A673 (cell line): ENCODE results near the gene MVP.

Source experiments
- EZH2 ChIP-seq: fragments of 200-600 bp; sonication (generic); IDR thresholded peaks from 2 replicates; pipeline ENCODE4 v1.6.1; 2017; ENCODE audit warnings: borderline replicate concordance, low read depth, mild to moderate bottlenecking, mixed read lengths, antibody characterized with exemption, low read length; ENCODE audit not compliant: poor library complexity, severe bottlenecking
- TF ChIP-seq, protein P1 (sequence below): fragments of 300-800, 200-600 bp; sonication (generic); conservative IDR thresholded peaks from 2 replicates; pipeline ENCODE4 v1.5.1; 2017; ENCODE audit warnings: low read depth, mild to moderate bottlenecking, antibody characterized with exemption, low read length, moderate library complexity, mixed read lengths

DNA sequence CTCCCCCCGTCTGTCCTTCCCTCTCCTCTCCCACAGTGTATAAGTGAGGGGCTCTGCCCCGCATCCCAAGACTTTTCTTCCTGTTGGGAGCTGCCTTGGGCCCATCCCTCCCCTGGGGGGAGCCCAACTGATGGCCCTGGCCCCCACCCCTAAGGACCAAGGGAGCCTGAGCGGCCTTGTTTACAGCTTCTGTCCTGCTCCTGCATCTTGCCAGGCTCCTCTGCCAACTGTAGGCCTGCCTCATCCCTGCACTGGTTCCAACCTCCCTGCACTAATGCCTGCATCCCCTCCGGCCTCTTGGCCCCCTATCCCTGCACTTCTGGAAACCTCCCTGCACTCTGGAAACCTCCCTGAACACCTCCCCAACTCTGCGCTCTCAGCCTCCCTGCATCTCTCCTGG, 5.7 kb upstream of the MVP start:
- TF ChIP-seq, protein P1, sequence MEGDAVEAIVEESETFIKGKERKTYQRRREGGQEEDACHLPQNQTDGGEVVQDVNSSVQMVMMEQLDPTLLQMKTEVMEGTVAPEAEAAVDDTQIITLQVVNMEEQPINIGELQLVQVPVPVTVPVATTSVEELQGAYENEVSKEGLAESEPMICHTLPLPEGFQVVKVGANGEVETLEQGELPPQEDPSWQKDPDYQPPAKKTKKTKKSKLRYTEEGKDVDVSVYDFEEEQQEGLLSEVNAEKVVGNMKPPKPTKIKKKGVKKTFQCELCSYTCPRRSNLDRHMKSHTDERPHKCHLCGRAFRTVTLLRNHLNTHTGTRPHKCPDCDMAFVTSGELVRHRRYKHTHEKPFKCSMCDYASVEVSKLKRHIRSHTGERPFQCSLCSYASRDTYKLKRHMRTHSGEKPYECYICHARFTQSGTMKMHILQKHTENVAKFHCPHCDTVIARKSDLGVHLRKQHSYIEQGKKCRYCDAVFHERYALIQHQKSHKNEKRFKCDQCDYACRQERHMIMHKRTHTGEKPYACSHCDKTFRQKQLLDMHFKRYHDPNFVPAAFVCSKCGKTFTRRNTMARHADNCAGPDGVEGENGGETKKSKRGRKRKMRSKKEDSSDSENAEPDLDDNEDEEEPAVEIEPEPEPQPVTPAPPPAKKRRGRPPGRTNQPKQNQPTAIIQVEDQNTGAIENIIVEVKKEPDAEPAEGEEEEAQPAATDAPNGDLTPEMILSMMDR: no peak
- no peak for TF ChIP-seq EZH2
